GM18505 (cell line): ENCODE measurements around the gene PRKAG2.

ENCODE experiments used
- ATAC-seq: cut with Tn5 transposase; IDR thresholded peaks from one replicate; pipeline ENCODE4 v1.9.1; 2021; ENCODE audit not compliant: unreplicated experiment
- POLR2A ChIP-seq: IDR thresholded peaks from 4 replicates; pipeline ENCODE4 v1.6.1; 2011; ENCODE audit warnings: borderline replicate concordance; ENCODE audit not compliant: insufficient read depth, insufficient read length; ENCODE audit errors: extremely low read depth

PRKAG2 gene

DNA sequence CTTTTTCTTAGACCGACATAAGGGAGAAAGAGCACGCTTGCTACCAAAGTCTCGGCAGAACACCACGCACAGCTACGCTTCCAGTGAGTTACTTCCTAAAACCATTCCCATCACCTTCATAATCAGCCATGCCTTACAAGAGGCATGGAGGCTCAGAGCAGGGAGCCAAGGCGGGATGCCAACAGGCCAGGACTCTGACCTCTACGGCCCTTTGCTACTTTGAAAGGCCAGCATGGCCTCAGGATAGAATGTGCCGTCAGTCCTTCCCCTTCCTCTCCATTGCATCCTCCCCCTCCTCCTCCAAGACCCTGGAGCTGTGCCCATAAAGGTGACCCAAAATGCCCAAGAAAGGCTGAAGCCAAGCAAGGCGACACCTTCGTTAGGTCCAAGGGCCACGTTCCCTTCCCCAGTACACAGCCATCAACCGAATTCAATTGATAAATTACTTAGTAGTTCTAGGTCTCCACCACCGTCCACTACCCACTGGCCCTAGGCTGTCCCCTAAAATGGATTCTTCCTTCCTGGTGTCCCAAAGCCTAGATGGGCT is 5.7 kb downstream of the PRKAG2 start:
- ATAC-seq, result no peak

DNA sequence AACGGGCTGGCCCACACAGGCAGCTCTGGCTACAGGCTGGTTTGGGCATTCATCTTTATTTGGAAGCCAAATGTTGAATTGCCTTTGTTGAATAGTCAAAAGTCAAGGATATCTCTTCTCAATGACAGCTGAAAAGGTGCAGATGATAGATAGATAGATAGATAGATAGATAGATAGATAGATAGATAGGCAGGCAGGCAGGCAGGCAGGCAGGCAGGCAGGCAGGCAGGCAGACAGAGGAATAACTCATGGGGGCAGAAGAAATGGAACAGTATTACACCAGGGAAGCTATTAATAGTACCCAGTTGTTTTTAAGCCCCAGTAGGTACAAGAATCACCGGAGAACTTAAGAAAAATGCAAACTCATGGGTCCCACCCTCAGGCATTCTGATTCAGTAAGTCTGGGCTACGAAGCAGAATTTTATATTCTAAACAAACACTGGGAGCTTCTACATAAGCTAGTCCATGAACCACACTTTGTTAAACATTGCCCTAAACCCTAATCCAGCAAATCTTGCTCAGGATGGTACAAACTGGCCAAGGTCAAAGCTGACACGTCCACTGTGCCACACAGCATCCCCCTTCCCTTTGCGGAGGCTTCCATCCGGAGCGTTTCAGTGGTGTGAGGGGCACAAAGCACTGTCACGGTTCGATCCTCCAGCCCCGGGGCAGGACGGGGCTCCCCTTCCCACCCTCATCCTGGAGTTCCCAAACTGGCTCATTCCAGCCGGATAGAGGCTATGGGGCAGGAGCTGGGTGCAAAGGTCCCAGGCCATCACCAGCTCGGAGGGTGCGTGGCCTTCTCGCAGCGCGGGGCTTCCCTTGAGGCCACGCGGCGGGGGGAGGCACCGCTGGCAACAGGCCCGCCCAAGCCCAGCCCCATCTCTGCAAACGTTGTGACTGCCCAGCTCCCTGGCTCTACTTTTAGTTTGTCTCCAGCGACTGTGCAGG is 6.7 kb downstream of the PRKAG2 start:
- ATAC-seq, result no peak
- no peak for TF ChIP-seq POLR2A

More for the DNA sequence above, 5.7 kb downstream of the PRKAG2 start:
- TF ChIP-seq POLR2A, result no peak

DNA sequence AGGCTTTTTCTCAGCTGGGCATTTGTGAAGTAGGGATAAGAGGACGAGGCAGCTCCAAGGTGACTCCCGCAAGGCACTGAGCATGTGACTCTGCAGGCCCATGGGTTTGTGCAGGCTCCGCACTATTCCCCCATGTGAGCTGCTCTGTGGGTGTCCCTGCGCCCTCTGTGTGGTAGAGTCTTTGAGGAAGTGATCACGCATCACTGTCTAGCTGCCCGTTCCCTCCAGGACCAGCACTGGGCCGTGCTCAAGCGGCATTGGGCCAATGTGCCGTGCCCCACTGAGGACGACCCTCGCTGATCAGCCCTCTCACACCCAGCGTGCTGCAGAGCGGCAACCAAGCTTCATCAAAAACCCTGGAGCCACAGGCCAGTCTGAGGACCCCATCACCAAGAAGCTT is 7.5 kb downstream of the PRKAG2 start:
- no peak for ATAC-seq
- no peak for TF ChIP-seq POLR2A

DNA sequence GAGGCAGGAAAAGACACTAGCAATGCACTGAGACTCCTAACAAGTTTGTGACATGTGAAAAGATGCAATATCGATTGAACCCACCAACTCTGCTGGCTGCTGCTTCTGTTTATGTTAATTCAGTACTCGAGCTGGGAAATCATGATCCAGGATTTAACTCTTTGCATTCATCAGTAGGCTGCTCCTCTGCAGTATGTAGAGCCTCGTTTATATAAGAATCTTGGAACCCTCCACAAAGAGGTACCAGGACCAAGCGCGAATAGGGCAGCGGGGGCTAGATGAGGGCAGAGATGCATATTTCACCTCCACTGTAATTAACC is 7.8 kb downstream of the PRKAG2 start:
- ATAC-seq, result no peak
- TF ChIP-seq POLR2A, result no peak

DNA sequence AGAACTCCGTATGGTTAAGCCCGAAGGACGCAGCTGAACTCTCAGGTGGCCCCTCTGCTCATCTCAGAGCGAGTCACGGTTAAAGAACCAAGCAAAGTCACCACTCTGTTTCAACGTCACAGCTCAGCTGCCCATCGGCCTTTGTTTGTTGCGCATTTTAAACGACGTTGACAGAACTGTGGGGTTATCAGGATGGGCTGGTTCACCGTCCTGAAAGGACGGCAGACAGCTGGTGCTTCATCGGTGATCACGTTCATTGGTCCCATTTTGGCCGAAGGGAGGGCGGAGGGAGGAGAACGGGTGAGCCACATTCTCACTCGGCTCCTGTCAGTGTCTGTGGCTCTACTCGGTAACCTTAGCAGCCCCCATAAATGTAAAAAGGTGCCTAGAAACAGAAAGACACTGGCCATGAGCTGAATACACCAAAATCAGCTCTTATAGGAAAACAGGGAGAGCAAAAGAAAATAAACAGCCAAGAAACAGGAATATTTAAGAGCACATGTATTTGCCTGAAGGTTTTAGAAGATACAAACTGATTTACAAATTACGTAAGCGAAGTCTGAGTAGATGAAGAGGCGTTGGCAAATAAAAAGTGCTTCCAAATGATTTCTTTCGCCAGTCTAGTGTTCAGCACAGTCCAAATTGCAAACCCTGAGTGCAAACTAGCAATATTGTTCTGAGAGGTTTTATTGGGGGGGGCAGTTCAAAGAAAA is 8.4 kb downstream of the PRKAG2 start:
- TF ChIP-seq POLR2A, result no peak
- no peak for ATAC-seq

DNA sequence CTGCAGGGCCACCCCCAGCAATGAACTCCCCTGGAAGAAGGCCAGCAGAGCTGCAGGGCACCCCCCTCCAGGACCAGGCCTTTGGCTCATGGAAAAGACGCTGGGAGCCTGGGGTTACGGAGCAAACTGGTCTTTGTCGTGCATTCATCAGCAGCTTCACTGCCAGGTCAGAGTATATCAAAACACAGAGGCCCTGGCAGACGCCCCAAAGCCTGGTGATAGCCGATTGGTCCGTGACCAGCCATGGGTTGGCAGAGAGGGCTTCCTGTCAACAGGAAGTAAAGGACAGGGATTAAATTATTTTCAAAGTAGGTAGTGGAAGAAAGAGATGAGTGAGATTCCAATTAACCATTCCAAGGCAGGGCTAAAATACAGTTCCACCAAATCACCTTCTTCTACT is 9.0 kb downstream of the PRKAG2 start:
- TF ChIP-seq POLR2A, result no peak
- no peak for ATAC-seq

DNA sequence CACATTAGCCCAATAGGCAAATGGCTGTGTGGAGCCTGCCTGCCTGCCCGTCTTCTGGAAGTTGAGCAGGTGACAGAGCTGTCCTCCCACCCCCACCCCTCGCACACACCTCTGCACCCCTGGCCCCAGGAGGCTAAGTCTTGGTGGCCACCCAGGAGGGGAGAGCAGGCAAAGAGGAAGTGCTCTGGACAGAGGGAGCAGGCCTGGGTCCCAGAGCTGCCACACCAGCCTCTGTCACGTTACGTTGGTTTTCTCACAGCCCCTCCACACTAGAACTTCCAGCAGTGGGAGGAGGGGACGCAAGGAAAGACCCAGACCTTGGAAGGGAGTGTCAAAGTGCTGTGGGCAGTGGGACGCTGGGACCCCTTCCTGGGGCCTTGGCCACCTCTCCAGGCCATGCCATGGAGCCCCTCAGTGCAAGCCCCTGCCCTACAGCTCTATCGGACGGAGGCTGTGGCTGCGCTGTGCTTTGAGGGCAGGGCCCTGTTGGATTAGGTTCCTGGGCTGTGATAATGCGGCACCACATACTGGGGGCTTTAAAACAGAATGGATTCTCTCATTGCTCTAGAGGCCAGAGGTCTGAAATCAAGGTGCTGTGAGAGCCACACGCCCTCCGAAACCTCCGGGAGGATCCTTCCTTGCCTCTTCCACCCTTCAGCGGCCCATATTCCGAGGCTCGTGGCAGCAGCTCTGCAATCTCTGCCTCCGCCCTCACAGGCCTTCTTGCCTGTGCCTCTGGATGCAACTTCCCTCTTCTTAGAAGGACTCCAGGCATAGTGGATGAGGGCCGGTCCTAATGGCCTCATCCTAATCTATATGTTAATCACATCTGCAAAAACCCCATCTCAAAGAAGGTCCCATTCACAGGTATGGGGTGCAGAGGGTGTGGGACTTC is 9.9 kb downstream of the PRKAG2 start:
- no peak for TF ChIP-seq POLR2A

DNA sequence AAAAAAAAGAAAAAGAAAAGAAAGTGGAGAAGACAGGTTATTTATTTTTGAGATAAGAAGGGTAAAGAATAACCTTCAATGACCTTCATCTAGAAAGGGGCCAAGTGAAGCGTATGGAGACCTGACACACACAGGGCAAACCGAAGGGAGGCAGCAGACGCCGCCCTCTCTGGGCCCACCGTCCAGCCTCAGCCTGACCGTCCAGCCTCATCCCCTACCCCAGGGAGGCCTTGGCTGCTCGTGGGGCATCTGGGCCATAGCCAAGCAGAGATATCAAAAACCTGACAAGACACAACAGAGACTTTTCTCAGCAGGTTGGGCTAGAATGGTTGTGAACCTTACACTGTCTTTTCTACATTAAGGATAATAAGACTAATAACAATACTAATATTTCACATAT is 10.9 kb downstream of the PRKAG2 start:
- ATAC-seq, result no peak
- no peak for TF ChIP-seq POLR2A

More for the DNA sequence above, 9.9 kb downstream of the PRKAG2 start:
- ATAC-seq, result no peak

DNA sequence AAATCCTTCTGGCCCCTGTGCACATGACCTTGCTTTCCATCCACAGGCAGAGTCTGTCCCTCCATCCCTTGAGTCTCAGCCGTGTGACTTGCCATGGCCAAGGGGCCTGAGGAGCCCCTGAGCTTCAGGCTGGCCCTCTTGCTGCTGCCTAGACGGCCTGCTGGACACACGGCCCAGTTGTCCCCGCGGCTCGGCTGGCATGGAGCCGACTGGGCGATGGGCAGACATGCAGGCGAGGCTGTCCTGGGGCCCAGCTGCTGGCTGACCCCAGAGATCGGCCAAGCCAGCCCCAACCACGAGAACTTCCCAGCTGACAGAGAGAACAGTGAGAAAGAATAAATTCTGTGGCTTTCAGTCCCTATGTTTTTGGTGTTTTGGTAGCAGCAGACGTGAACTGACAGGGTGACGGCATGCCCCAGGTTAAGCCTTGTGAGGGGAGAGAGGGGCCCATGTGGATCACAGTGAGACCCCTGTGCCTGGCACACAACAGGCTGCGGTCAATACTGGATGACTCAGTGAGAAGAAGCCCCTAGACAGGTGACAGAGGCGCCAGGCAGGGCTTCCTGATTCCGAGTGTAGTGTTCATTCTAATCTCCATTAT is 11.7 kb downstream of the PRKAG2 start:
- no peak for TF ChIP-seq POLR2A
- ATAC-seq, result no peak

DNA sequence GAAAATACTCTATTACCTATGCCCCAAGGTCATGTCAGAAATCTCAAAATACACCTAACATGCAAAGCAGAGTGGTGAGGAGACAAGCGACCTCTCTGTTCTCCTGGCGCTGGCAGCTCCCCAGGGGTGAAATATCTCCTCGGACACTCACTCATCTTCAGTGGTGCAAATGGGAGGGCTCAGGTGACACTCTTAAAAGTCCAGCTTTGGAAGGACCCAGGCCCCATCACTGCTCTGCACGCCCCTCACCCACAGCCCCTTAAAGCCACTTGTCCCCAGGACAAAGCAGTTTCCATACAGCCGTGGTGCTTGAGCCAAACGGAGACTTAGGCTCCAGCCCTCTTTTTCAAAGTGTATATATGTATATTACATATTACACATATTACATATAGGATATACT is 12.4 kb downstream of the PRKAG2 start:
- ATAC-seq, result no peak
- no peak for TF ChIP-seq POLR2A

DNA sequence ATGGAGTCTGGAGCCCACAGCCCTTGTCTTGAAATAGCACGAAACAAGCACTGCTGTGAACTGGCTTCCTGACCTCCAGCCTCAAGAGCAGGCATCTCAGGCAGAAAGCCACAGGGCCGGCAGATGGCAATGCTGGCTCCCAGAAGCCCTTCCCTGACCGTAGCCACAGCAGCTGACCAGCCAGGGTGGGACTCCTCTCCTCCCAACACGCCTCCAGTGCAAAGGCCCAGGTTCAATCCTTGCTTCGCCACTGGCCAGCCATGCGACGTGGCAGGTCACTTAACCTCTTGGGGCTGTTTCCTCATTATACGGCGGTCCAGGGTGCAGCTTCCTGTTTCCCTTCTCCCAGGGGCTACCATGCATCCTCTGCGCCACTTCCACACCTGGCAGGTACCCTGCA is 12.8 kb downstream of the PRKAG2 start:
- TF ChIP-seq POLR2A, result no peak
- no peak for ATAC-seq

DNA sequence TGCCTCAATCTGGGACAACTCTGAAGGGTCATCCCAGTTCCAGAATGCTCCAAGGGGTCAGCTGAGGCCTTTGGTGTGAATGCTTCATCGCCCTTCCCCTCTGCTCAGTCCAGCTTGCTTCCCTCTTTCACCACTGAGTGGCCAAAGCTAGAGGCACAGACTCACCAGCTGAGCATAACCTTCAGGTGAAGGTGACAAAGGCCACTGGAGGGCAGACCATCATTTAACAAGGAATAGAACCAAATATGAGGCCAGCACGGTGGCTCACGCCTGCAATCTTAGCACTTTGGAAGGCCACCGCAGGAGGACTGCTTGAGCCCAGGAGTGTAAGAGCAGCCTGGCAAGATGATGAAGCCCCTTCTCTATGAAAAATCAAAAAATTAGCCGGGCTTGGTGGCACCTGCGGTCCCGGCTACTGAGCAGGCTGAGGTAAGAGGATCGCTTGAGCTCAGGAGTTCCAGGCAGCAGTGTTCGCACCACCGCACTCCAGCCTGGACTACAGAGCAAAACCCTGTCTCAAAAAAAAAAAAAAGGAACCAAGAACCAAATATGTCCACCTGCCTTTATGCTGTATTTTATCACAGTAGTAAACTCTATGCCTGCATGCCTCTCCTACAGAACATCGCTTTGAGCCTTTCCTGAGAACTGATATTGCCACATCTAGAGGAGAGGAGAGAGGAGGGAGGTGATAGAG is 13.4 kb downstream of the PRKAG2 start:
- no peak for TF ChIP-seq POLR2A
- ATAC-seq, result no peak
